HG03135 (cell line): ENCODE measurements around the gene PGS1.
"Not testable (repeated sequence)": the region's sequence is repeated elsewhere in the genome, so short reads cannot be mapped to it uniquely, and the experiment has no call there.

Source experiments
- ATAC-seq: cut with Tn5 transposase; IDR thresholded peaks from one replicate; pipeline ENCODE4 v1.9.1; 2021; ENCODE audit warnings: mild to moderate bottlenecking, moderate library complexity; ENCODE audit not compliant: unreplicated experiment

PGS1 gene

DNA sequence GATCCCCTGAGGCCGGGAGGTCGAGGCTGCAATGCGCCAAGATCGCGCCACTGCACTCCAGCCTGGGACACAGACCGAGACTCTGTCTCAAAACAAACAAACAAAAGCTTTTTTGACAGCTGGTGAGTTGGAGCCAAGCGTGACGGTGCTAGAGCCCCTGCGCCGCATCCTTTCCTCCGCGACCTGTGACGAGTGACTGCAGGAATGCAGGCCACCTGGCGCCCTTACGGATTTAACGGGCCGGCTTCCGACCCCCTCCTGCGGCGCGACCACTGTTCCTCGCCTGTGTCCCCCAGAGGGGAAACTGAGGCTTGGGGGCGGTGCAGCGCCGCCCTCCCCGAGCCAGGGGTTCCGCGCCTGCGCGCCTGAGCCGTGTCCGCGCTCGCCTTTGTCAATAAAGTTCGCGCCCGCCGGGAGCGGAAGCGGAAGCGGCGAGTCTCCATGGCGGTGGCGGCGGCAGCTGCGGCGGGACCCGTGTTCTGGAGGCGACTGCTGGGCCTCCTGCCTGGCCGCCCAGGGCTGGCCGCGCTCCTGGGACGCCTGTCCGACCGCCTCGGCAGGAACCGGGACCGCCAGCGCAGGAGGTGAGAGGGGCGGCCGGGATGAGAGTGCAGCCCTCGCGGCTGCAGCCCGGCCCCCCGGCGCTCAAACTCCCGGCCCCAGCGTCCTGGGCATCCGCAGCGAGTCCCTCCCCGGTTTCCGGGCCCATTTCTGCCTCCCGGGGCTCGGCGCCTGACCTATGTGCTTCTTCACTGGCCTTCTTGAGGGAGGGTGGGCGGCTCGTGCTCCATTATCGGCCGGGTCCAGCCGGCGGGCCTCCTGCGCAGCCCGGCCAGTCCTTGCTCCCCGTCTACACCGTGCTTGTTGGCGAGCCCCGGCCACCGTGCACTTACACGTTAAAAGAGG is at the start of gene PGS1:
Gene PGS1, plus strand, starts transcription at position 425 of the 906 bp plus-strand sequence. Its CDS starts 17 bp downstream, at position 442.
- ATAC-seq, result peak; percentile 61

DNA sequence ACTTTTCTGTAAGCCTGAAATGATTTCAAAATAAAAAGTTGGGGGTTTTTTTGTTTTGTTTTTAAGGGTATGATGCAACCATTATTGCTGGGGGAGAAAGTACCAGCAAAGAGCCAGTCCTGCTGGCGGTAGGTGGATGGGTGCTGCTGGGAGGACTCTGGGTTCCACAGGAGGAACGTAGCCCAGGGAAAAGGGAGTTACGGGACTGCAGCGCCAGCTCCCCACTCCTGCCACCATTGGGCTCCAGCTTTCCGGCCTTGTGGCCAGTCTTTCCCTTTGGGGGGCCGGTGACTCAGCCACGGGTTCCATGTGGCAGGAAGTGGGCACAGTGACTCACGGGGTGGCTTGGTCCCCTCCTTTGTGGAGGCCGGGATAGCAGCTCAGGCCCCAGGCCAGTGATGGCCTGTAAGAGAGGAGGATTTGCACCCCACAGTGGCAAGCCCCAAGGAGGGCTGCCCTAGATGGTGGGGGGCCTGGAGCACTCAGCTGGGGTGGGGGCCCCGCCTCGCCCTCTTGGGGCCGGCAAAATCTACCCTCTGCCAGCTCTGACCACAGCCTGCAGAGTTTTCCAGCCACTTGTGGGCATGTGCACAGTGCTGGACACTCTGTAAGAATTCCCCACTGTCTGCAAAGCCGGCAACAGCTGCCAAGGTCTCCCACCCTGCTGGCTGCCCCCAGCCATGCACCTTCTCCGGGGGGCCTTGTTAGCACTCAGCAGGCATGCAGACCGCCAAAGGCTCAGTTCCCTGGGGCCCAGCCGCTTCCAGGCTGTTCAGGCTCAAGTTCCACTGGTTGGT is 49.0 kb upstream of the PGS1 start:
- ATAC-seq, result no peak

GRCh38 chr17:78330570-78331224 is 47.8 kb upstream of the PGS1 start:
- ATAC-seq, result no peak

- not testable (repeated sequence) for ATAC-seq
Measured at GRCh38 chr17:78331355-78331754, 47.1 kb upstream of the PGS1 start.

DNA sequence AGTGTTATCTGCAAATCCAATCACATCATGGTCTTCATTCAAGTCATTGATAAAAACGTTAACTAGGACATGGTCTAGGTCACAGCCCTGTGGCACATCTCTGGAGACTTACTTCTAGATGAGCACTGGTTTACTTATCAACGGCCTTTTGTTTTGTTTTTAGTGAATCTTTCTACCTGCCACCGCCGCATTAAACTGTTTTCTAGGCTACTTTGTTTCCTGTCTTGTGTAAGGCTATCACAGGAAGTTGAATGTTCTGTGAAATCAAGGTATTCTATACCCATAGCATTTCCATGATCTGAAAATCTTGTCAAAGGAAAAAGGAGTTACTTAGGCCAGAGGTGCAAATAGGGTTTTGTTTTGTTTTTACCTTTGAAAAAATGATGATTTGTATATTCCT is 45.5 kb upstream of the PGS1 start:
- ATAC-seq, result no peak

GRCh38 chr17:78335209-78335608 is 43.2 kb upstream of the PGS1 start:
- ATAC-seq, result no peak

DNA sequence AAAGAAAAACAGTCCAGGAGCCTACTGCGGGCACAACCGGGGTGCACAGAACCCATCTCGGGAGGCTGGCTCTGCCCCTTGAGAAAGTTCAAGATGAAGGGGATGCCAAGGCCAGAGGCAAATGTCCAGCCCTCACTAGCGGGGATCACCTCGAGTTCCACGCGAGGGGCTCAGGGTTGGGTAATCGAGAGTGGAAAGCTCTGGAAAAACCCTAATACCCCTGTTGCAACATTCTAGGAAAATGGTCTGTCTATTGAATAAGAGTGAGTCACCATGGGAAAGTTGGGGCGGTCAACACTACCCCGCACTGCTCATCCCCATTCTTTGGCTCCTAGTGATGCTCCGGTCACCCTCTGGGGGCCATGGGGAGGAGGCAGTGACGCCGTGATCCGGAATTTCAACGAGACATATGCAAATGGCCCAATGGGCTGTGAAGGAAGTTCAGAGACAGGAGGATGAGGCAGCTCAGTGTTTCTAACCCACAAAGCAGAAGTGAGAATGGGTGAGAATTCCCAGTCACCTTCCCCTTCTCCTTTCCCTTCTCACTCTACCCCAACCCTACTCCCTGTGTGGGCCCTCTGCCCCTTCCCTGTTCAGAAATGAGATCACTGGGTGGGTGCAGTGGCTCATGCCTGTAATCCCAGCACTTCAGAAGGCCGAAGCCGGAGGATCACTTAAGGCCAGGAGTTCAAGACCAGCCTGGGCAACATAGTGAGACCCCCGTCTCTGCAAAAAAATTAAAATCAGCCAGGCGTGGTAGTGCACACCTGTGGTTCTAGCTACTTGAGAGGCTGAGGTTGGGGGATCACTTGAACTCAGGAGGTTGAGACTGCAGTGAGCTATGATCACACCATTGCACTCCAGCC is 41.0 kb upstream of the PGS1 start:
- peak; percentile 53 for ATAC-seq

DNA sequence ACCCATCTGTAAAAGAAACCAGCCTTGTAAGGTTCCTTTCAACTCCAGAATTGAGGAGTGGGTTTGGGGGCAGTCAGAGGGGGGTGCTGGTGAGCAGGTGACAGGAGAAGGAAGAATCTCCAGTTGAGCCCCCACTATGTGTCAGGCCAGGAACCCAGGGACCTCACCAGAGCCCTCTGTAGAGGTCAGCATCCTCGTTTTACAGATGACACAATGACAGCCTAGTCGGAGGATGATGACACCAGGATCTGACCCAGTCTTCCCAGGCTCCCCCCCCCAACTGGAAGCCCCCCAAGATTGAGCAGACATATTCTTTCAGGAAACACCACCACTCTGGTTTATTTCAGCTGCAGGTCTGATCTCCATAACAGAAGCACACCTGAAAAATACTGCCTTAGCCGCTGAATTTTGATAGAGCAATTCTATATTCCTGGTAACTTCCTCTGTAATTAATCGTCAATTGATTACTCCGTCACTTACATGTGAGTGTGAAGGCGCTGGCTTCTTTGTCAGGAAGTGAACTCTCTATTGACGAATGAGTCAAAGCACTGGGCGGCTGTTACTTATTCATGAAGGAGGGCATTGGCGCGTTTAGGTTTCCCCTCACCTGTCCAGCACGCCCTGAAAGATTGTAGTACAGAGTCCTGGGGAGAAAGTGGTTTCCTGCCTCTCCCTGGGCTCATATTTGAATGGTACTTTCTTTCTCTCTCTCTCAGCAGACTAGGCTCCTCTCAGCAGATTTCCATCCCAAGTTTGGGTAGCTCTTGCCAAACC is 39.8 kb upstream of the PGS1 start:
- ATAC-seq, result no peak

GRCh38 chr17:78340183-78340955 is 38.1 kb upstream of the PGS1 start:
- no peak for ATAC-seq

- no peak for ATAC-seq
Measured at GRCh38 chr17:78341559-78342448, 36.6 kb upstream of the PGS1 start.

- ATAC-seq, result no peak
Measured at GRCh38 chr17:78342449-78343186, 35.8 kb upstream of the PGS1 start.

- no peak for ATAC-seq
Measured at GRCh38 chr17:78343187-78343542, 35.3 kb upstream of the PGS1 start.

DNA sequence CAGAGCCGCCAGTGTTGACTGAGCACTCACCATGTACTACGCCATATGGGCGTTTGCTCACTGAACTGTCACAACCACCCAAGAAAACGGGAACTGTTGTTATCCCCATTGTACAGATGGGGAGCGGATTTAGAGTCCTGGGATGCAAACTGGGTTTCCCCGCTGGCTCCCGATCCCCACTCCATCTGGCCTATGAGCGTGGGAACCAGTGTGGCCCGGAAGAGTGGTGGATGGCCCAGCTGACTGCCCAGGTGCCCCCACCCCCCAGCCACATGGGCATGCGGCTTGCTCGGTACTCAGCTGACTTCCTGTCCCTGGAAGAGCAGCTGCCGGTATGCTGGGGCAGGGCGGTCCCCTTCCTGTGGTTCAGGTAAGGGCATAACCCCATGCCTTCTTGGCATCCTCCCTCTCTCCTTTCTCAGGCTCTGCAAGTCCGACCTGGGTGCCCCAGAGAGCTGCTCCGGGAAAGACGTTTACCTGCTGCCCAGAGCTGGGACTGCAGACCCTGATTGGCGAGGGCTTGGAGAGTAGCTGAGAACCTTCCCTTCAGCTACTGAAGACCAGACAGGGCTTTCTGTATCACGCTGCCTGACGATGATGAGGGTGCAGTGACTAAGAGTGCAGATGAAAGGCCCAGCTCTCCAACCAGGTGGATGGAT is 34.8 kb upstream of the PGS1 start:
- no peak for ATAC-seq

DNA sequence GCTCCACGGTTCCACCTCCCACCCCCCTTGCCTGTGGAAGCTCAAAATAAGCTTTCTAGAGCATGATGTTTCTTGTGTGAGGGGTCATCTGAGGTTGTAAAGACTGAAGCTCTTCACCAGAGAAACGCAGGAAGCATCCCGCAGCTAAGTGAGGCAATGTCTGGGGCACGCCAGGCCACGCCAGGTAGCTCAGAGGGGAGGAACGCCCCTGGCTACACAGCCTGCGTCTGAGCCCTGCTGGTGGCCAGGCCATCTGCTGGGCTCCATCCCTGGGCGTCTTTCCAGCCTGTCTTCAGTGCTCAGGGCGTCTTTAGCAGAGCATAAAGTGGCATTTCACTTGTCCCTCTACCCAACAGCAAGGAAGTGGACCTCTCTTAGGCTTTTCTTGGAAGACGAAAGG is 33.8 kb upstream of the PGS1 start:
- ATAC-seq, result no peak

GRCh38 chr17:78345172-78345571 is 33.3 kb upstream of the PGS1 start:
- ATAC-seq, result no peak

DNA sequence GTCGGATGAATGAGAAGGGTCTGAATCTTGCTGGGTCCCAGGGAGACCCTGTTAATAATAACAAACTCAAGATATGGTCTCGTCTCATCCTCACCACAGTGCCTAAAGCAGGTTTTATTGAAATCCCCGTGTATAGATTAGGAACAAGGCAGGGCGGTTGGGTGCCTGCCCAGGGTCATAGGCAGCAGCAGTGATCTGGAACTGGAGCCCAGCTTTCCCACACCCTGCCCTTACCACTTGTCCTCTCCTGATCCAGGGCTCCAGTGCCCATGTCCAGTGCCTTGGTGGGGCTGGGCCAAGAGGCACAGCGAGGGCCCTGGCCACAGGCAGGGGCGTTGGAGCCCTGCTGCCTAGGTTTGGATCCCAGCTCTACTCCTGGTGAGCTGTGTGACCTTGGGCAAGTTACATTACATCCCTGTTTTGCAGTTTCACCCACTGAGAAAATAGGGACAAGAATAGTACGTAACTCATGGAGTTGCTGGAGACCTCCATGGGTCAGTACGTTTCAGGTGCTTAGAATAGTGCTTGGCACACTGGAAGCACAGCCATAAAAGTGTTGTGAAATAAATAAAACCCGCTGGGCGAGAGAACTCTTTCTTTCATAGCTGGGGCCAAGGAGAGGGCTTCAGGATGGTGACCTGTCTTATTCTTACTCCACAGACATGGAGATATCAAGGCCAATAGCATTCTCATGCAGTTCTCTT is 32.5 kb upstream of the PGS1 start:
- no peak for ATAC-seq
